Mucosa of descending colon (tissue), 3 donors: ENCODE data around the gene MMEL1. TPM values are rescaled to one million over a fixed set of nuclear protein-coding genes. Genes with fewer than 3 reads are reported as not detected.
A peak's percentile ranks its signal among the peaks of the same experiment; 100 is the strongest.

ENCODE experiments used
- ATAC-seq: fragments of 200-7000 bp; cut with Tn5 transposase; one replicate; pipeline ENCODE4 v1.9.1; 2020; ENCODE audit warnings: mild to moderate bottlenecking, moderate library complexity
- DNase-seq, 3 donors: peaks; one replicate each; pipeline ENCODE4 v3.0.0-alpha.2; 2020
- H3K36me3 ChIP-seq: fragments of 200-600 bp; one replicate; pipeline ENCODE4 v1.8.0; 2021; ENCODE audit warnings: low read depth, mild to moderate bottlenecking
- H3K4me1 ChIP-seq: fragments of 200-600 bp; one replicate; pipeline ENCODE4 v1.8.0; 2021; ENCODE audit warnings: low read depth, mild to moderate bottlenecking
- H3K4me3 ChIP-seq: fragments of 200-600 bp; one replicate; pipeline ENCODE4 v1.8.0; 2021; ENCODE audit warnings: mild to moderate bottlenecking
- H3K9me3 ChIP-seq: fragments of 200-600 bp; one replicate; pipeline ENCODE4 v1.8.0; 2021; ENCODE audit warnings: mild to moderate bottlenecking
- intact Hi-C, 2 donors: fragments of 100-400 bp; cut with DNase I in 1 of 2; cut with micrococcal nuclease in 1 of 2; formaldehyde crosslinking; loops; one replicate each; pipeline versions ENCODE4 v1.11.0 to v1.11.1; 2022; cut with DNase I, micrococcal nuclease
- total RNA-seq, 3 donors: library from RNA; stranded (reverse); fragmentation: NEBNext Ultra II Directional in 2 of 3; extraction: Animal tissue kit (Norgen Biotek cat#: 25700) in 2 of 3; gene quantifications; one replicate each; pipeline versions ENCODE4 v1.2.1 to v1.2.4, GENCODE V29; 2021 to 2023
- TF ChIP-seq, protein P1 (sequence below): fragments of 200-600 bp; IDR thresholded peaks from one replicate; pipeline ENCODE4 v1.8.0; 2022; ENCODE audit warnings: antibody characterized with exemption, mild to moderate bottlenecking
- donor health status: DM: no; HTN: no; CAD: no; lungs with moderate emphysema.
- donor health status: DM: no; HTN: no; CAD: no.
- donor health status: DM: no; HTN: yes; CAD: no.

Gene MMEL1
- total RNA-seq, 3 donors from 2014 or later, result 4.2 to 10.9 (median 9.4) TPM

GRCh38 chr1:2595812-2596529, 36.8 kb downstream of the MMEL1 start:
- peak in 2 of 3 donors; percentile 21 to 40 for DNase-seq
- ATAC-seq, result no peak

DNA sequence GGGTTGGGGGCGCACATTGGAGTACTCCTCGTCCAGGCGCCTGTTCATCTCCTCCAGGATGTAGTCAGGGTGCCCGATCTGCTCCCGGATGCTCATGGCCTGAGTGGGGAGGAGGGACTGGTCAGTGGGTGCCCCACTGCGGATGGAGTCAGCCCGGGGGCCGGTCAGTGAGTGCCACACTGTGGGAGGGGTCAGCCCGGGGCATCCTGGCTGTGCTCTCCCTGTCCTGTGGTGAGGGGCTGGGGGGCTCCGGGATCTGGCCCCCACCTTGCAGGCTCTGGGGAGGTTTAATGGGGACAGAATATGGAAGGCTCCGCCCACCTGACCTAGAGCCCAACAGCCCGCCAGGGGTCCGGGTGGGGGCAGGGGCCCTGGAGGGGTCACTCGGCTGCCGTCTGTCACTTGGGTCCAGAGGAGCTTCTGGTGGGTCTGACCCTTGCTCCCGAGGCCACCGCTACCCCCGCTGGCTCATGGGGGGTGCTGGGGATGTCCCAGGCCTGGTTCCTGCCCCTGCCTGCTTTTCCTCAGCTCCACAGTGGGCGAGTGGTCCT, 37.5 kb downstream of the MMEL1 start:
- H3K4me1 ChIP-seq, result peaks cover 18% of the 10 kb centered on the region
- no peak overlapping the region for H3K4me3 ChIP-seq
- TF ChIP-seq, protein P1, sequence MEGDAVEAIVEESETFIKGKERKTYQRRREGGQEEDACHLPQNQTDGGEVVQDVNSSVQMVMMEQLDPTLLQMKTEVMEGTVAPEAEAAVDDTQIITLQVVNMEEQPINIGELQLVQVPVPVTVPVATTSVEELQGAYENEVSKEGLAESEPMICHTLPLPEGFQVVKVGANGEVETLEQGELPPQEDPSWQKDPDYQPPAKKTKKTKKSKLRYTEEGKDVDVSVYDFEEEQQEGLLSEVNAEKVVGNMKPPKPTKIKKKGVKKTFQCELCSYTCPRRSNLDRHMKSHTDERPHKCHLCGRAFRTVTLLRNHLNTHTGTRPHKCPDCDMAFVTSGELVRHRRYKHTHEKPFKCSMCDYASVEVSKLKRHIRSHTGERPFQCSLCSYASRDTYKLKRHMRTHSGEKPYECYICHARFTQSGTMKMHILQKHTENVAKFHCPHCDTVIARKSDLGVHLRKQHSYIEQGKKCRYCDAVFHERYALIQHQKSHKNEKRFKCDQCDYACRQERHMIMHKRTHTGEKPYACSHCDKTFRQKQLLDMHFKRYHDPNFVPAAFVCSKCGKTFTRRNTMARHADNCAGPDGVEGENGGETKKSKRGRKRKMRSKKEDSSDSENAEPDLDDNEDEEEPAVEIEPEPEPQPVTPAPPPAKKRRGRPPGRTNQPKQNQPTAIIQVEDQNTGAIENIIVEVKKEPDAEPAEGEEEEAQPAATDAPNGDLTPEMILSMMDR, result no peak
- DNase-seq (peak in 2 of 3 donors; percentile 25 to 50), ATAC-seq (no peak)
- intact Hi-C loops, result no loop called here
- H3K9me3 ChIP-seq, result no peaks in the 10 kb centered on the region
- no peaks in the 10 kb centered on the region for H3K36me3 ChIP-seq

More at GRCh38 chr1:2595812-2596529, 36.8 kb downstream of the MMEL1 start:
- intact Hi-C loops, result no loop called here
- Histone ChIP-seq H3K36me3 (no peaks in the 10 kb centered on the region), H3K4me3 (no peak overlapping the region), H3K4me1 (peaks cover 18% of the 10 kb centered on the region), H3K9me3 (no peaks in the 10 kb centered on the region)
- TF ChIP-seq, protein P1, result no peak

DNA sequence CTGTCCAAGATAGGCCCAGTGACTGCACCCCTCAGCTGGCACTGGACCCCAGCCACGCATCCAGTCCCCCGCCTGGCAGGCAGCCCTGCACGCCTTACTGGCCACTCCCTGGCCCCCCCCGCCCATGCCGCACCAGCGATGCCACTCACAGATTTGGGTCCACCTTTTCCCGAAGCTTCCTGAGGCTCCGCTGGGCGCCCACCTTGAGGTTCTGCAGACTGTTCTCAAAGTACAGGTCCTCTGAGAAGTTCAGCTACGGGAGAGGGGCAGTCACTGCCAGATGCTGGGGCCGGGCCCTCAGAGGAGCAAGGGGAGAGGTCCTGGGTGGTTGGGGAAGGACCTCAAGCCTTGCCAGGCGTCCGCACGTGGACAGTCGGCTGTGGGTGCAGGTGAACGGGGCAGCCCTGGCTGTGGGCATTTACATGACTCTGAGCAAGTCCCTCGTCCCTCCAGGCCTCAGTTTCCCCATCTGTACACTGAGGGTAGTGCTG, 38.1 kb downstream of the MMEL1 start:
- peak in 2 of 3 donors; percentile 40 to 52 for DNase-seq
- Histone ChIP-seq H3K4me1 (peaks cover 18% of the 10 kb centered on the region), H3K4me3 (no peak overlapping the region), H3K36me3 (no peaks in the 10 kb centered on the region), H3K9me3 (no peaks in the 10 kb centered on the region)
- ATAC-seq, result no peak
- intact Hi-C loops, result no loop called here
- TF ChIP-seq, protein P1, result no peak

DNA sequence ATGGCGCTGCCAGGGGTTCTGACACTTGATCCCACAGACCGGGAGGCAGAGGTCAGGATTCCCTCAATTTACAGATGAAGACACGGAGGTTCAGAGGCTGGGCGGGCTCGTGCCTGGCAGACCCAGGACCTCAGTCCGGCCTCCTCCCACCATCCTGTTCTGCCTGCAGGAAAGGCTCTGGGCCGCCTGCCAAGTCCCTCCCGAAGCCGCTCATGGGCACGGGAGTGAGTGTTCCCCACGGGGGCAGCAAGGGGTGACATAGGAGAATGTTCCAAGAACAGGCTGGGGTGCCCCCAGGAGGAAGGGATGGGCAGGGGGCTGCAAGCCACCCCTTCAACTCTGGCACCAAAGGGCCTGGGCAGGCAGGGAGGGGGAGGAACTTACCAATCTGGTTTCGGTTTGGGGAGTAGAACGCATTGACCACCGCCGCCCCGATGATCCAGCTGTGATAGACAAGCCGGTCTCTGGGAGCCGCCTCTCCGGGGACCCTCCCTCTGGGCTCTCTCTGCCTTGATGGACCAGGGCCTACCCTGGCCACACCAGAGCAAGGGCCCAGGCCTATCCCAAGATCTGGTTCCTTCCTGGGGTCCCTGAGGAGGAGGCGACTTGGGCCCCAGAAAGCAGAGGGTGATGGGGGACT, 38.7 kb downstream of the MMEL1 start:
- Histone ChIP-seq H3K36me3 (no peaks in the 10 kb centered on the region), H3K4me3 (no peak overlapping the region), H3K4me1 (peaks cover 18% of the 10 kb centered on the region), H3K9me3 (no peaks in the 10 kb centered on the region)
- ATAC-seq (peak; percentile 51), DNase-seq (peak; percentile 76 to 81 (median 79))
- TF ChIP-seq, protein P1, result no peak
- intact Hi-C loops, result no loop called here

DNA sequence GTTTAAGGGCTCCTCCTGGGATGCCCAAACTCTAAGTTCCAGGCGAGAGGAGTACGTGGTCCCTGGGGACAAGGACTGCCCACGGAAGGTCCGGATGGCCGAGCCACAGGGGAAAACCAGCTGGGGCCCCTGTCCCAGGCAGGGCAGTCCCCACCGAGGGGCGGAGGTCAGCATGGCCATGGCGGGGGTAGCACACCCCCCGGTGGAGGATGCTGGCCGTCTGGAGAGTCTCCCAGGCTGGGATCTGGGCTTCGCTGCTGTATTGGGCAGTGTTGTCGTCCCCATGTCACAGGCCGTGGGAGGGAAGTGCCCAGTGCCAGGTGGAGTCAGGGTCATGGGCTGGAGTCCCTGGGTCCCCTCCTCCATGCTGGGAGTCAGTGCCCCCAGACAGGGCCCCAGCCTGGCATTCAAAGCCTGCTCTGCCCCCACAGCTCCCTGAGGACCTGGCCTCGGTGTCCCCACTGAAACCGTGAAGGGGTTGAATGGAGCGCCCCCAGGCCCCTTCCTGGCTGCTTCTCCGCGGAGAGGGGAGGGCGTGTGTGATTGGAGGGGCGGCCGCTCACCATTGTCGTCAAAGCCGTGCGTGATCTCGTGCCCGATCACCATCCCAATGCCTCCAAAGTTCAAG, 39.5 kb downstream of the MMEL1 start:
- H3K4me3 ChIP-seq, result no peak overlapping the region
- H3K36me3 ChIP-seq, result no peaks in the 10 kb centered on the region
- ATAC-seq (no peak), DNase-seq (peak in 2 of 3 donors; percentile 45 to 51)
- intact Hi-C loops, result no loop called here
- TF ChIP-seq, protein P1, result no peak
- H3K4me1 ChIP-seq, result peaks cover 18% of the 10 kb centered on the region
- no peaks in the 10 kb centered on the region for H3K9me3 ChIP-seq
